GM18507 (cell line): Measurements from ENCODE around the gene PDE3B.
"Not testable (repeated sequence)": the region's sequence is repeated elsewhere in the genome, so short reads cannot be mapped to it uniquely, and the experiment has no call there.

Experiments used
- DNase-seq: peaks from one replicate; pipeline ENCODE4 v3.0.0; 2011; ENCODE audit warnings: low read depth; ENCODE audit not compliant: insufficient read length; ENCODE audit errors: extremely low spot score
- FAIRE-seq: peaks from 2 replicates; lab custom pipeline; 2011; peaks lifted over from hg19 to GRCh38; lab: Jason Lieb, UNC

Gene PDE3B

GRCh38 chr11:14725150-14725549, 81.5 kb downstream of the PDE3B start:
- FAIRE-seq (no peak), DNase-seq (no peak)

DNA sequence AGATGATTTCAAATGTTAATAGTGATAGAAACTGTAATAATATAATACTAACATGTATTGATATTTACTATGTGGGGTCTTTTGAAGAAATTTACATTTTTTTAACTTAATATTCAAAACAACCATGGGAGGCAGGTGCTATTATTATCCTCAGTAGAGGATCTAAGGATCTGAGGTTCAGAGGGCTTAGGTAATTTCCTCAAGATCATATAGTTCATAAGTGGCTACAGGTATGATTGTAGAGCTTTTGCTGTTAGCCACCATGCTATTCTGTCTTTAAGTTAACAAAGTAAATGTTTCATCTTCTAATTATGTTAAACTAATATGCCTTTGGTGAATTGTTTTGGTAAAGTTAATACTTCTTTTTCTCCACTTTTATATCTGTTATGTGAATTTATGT, 83.6 kb downstream of the PDE3B start:
- no peak for DNase-seq
- no peak for FAIRE-seq

DNA sequence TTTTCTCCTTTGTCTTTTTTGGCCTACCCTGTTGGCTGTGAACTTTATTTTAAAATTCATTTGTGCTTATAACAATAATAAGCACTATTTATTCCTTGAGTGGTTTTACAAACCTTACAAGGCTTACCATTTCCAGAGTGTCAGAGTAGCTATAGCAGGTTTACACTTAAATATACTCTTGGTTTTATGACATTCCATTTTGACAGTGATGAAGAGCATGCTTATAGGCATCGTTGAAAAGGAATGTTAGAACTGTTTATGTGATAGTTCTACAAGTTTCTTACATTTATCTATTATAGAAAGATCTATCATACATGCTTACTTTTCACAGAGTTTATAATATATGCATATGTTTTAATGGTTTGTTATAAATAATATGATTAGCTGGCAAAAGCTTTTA, 84.1 kb downstream of the PDE3B start:
- no peak for FAIRE-seq
- no peak for DNase-seq

DNA sequence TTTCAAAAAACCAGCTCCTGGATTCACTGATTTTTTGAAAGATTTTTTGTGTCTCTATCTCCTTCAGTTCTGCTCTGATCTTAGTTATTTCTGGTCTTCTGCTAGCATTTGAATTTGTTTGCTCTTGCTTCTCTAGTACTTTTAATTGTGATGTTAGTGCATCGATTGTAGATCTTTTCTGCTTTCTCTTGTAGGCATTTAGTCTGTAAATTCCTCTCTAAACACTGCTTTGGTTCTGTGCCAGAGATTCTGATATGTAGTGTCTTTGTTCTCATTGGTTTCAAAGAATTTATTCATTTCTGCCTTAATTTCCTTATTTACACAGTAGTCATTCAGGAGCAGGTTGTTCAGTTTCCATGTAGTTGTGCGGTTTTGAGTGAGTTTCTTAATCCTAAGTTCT, 96.9 kb downstream of the PDE3B start:
- not testable (repeated sequence) for DNase-seq, FAIRE-seq

- no peak for DNase-seq
- no peak for FAIRE-seq
Measured at GRCh38 chr11:14741195-14741594, 97.6 kb downstream of the PDE3B start.

GRCh38 chr11:14742849-14743559, 99.4 kb downstream of the PDE3B start:
- no peak for FAIRE-seq
- no peak for DNase-seq

GRCh38 chr11:14743667-14744066, 100.1 kb downstream of the PDE3B start:
- DNase-seq, FAIRE-seq: not testable (repeated sequence)

GRCh38 chr11:14746857-14747395, 103.3 kb downstream of the PDE3B start:
- DNase-seq: no peak
- no peak for FAIRE-seq

DNA sequence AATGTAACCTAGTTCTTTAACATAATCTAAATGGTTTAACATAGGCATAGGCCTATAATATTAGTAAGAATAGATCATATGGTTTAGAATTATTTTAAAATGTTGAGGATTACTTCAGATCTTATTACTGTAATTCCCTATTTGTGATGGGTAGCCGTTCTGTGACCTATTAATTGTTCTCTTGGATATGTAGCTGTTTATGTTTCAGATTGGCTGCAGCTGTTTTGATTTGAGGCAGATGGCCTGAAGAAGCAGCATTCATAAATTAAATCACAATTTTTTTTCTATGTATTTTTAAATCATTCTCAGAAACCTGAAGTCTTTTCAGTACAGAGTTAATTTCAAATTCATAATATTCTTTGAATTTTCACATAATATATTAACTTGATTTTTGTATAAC, 104.5 kb downstream of the PDE3B start:
- FAIRE-seq: no peak

DNA sequence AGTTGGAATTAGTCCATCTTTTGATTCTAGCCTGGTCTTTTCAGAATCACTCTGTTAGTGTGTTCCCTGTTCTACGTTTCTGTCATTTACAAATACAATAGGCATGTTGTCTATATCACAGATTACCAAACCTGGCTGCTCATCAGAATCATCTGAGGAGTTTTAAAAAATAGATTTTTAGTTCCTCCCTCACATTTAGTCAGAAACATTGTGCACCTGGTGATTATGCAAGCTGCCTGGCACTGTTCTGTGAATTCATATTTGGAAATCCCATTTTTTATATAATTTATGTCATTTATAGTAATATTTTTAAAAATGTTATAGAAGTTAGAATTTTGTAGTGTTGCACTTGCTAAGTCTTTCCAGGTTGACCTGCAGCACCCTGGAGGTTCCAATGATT, 107.3 kb downstream of the PDE3B start:
- FAIRE-seq: no peak
- DNase-seq: no peak

More for the DNA sequence above, 104.5 kb downstream of the PDE3B start:
- DNase-seq: no peak

- DNase-seq (no peak), FAIRE-seq (no peak)
Measured at GRCh38 chr11:14751975-14752407, 108.4 kb downstream of the PDE3B start.

DNA sequence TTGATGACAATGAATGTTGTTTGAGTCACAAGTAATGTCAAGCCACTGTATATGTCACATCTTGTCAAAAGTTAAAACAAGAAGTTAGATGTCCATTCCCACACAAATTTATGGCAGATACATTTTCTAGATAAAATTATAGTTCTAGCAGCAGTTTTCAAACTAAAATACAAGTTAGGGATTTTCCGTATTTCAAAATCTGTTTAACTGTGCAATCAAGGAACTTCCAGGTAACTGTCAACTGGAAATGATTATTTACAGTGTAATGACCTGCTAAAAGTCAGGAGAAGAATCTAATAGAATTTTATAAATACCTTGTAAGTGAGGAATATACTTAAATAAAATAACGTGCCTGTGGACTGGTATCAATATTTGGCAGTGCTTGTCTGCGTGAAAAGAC, 111.5 kb downstream of the PDE3B start:
- DNase-seq: no peak
- no peak for FAIRE-seq

DNA sequence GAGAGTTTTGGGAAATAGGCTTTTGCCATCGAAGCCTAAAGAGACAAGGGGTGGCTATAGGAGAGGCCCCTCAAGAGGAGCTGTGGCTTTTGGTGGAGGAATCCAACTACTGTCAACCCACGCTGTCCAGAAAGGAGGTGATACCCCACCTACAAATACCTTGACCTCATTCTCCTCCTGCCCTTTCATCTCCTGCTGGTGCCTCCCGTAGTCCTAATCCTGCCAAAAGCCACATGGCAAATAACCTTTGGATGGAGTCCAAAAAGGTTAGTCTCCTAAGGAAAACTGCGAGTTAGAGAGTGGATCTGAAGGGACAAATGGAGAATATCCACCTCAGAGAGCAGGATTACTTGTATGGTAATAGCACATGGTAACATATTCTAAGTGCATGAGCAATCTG, 112.7 kb downstream of the PDE3B start:
- FAIRE-seq: no peak
- DNase-seq: no peak

DNA sequence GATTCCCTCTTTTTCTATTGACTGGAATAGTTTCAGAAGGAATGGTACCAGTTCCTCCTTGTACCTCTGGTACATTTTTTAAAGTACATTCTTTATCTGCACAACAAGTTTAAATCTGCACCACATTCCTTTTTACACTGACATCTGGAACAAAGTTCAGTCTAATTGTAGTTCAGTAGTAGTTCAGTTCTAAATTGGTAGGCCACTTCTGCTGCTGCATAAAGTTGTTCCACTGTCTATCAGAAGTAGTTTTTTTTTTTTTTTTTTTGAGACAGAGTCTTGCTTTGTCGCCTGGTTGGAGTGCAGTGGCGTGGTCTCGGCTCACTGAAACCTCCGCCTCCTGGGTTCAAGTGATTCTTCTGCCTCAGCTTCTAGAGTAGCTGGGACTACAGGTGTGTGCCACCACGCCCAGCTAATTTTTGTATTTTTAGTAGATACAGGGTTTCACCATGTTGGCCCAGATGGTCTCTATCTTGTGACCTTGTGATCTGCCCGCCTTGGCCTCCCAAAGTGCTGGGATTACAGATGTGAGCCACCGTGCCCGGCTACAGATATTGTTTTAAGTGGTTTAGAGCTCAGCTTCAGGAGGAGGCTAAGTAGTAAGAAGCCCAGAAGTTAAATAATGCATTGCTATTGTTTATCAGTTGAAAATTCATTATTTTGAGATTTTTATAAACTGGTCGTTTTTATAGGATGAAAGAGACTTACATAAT, 115.9 kb downstream of the PDE3B start:
- DNase-seq, FAIRE-seq: not testable (repeated sequence)

DNA sequence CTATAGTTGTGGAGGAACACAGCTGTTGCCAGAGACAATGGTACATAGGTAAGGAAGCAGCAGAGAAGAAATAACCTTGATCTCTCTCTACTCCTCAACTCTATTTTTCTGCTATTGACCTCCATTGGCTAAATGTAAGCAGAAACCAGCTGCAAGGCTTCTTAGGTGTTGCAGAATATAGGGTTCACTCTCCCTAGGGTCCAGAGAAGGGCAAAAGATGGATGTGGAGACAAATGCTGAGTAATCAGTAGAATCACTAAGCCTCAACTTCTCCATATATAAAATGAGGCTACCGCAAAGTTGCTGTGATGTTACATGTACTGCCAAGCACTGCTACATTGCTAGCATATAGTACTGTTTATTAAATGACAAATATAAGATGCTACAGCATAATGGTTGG, 120.6 kb downstream of the PDE3B start:
- no peak for FAIRE-seq
- no peak for DNase-seq

GRCh38 chr11:14764579-14765527, 121.2 kb downstream of the PDE3B start:
- DNase-seq (peak; percentile 11), FAIRE-seq (peak; percentile 85)

- DNase-seq (no peak), FAIRE-seq (no peak)
Measured at GRCh38 chr11:14766585-14766984, 123.0 kb downstream of the PDE3B start.

DNA sequence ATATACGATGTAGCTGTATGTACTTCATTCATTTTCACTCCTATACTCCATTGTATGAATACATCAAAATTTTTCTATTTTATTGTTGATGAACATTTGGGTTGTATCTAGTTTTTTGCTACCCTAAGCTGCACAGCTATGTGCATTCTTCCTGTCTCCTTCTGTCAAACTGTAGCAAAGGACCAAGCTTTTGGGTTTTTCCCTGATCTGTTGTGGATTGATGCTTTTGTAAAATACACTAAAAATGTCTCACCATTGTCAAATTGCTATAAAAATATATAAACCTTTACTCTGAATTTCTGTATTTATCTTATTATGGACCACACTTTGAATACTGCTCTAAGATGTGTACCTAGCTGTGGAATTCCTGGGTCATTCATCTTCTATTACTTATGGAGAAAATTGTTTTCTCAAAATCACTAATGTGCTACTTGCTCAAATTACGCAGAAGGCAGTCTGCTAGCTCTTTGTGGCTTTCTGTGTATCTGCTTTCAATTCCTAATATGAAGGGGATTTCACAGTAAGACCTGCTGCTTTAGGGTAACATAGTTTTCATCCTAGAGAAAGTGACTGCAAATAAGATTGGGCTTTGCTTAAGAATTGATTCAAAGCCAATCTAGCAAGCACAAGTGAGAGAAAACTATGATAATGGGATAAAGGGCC, 125.1 kb downstream of the PDE3B start:
- DNase-seq: no peak
- FAIRE-seq: no peak

- DNase-seq (no peak), FAIRE-seq (no peak)
Measured at GRCh38 chr11:14773755-14774154, 130.2 kb downstream of the PDE3B start.
